Testis (tissue), 2 donors: Measurements from ENCODE around the gene MAP4.
"Not testable (repeated sequence)": the region's sequence is repeated elsewhere in the genome, so short reads cannot be mapped to it uniquely, and the experiment has no call there.

ENCODE experiments used
- POLR2A ChIP-seq: fragments of 450-650 bp; IDR thresholded peaks from one replicate; pipeline ENCODE4 v1.6.1; 2017; ENCODE audit warnings: antibody characterized with exemption, mild to moderate bottlenecking, moderate library complexity
- TF ChIP-seq, protein P1 (sequence below), 3 experiments: fragments of 450-650 bp in 2 of 3; fragments of 200-600 bp in 1 of 3; sonication (generic) in 1 of 3; IDR thresholded peaks; one replicate each; pipeline ENCODE4 v1.5.1; 2016 to 2019; ENCODE audit warnings: antibody characterized with exemption in 3 of 3, mild to moderate bottlenecking in 2 of 3, moderate library complexity in 1 of 3

DNA sequence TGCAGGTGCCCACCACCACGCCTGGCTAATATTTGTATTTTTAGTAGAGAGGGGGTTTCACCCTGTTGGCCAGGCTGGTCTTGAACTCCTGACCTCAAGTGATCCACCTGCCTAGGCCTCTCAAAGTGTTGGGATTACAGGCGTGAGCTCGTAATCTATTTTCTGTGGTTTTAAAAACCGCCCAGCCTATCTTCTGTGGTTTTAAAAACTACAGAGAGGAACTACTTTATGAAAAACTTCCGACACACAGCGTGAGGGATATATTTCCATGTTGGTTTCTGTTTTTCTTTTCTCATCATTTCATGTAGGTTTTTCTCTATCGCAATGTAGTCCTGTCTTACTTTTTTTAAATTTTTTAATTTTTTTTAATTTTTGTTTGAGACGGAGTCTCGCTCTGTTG, 186.7 kb downstream of the MAP4 start:
- TF ChIP-seq, protein P1, sequence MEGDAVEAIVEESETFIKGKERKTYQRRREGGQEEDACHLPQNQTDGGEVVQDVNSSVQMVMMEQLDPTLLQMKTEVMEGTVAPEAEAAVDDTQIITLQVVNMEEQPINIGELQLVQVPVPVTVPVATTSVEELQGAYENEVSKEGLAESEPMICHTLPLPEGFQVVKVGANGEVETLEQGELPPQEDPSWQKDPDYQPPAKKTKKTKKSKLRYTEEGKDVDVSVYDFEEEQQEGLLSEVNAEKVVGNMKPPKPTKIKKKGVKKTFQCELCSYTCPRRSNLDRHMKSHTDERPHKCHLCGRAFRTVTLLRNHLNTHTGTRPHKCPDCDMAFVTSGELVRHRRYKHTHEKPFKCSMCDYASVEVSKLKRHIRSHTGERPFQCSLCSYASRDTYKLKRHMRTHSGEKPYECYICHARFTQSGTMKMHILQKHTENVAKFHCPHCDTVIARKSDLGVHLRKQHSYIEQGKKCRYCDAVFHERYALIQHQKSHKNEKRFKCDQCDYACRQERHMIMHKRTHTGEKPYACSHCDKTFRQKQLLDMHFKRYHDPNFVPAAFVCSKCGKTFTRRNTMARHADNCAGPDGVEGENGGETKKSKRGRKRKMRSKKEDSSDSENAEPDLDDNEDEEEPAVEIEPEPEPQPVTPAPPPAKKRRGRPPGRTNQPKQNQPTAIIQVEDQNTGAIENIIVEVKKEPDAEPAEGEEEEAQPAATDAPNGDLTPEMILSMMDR (IDR thresholded peaks at IDR 0.05) = not testable (repeated sequence)
- TF ChIP-seq POLR2A = not testable (repeated sequence)
